H7 (cell line): ENCODE measurements around the gene LSAMP. TPM values are rescaled to one million over a fixed set of nuclear protein-coding genes. Genes with fewer than 3 reads are reported as not detected.
"Not testable (repeated sequence)": the region's sequence is repeated elsewhere in the genome, so short reads cannot be mapped to it uniquely, and the experiment has no call there.

Source experiments
- DNase-seq: peaks from one replicate; pipeline ENCODE4 v3.0.0; 2012
- H3K27me3 ChIP-seq: 2 replicates; pipeline ENCODE4 v1.6.0; 2011; ENCODE audit warnings: mild to moderate bottlenecking, low read length; ENCODE audit not compliant: control insufficient read depth, insufficient read depth
- H3K36me3 ChIP-seq: replicated peaks from 2 replicates; pipeline ENCODE4 v1.5.1; 2011; ENCODE audit warnings: low read length; ENCODE audit not compliant: control insufficient read depth, insufficient read depth
- H3K4me3 ChIP-seq: 2 replicates; pipeline ENCODE4 v1.5.1; 2011; ENCODE audit warnings: low read depth, mild to moderate bottlenecking, control low read depth, low read length, moderate library complexity; ENCODE audit not compliant: insufficient read depth
- total RNA-seq: library from RNA; depleted of rRNA; stranded (reverse); fragments of >200 nt; shearing (Covaris generic); gene quantifications from 2 replicates; pipeline ENCODE4 v1.2.3, GENCODE V29; 2014

LSAMP gene
- total RNA-seq, 1 experiment from 2014 or later, result 2.6 TPM

- no peak for DNase-seq
- H3K4me3 ChIP-seq, result no peak overlapping the region
Measured at GRCh38 chr3:115766587-115767482, 678.5 kb downstream of the LSAMP start.

GRCh38 chr3:115761927-115762305, 683.4 kb downstream of the LSAMP start:
- Histone ChIP-seq H3K27me3 (no peaks in the 10 kb centered on the region), H3K36me3 (no peaks in the 10 kb centered on the region), H3K4me3 (no peak overlapping the region)
- no peak for DNase-seq

More at GRCh38 chr3:115766587-115767482, 678.5 kb downstream of the LSAMP start:
- Histone ChIP-seq H3K36me3 (no peaks in the 10 kb centered on the region), H3K27me3 (no peaks in the 10 kb centered on the region)

DNA sequence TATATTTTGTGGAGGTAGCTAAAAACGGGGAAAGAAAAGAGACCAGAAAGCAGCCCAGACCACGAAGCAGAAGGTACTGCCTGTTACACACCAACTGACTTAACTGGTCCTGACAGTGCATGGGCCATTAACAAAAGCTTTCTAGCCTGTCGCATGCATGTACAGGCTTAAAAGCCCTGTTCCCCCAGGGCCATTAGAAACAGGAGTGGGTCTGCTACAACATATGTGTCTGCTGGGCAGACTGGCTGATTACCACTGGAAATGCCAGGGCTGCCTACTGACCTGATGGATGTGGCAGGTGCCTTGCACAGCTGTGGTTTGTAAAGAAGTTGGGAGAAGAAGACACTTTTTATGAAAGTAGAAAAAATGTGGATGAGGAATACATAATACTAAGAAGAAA, 684.6 kb downstream of the LSAMP start:
- no peak for DNase-seq
- no peaks in the 10 kb centered on the region for H3K27me3 ChIP-seq
- H3K36me3 ChIP-seq, result no peaks in the 10 kb centered on the region
- H3K4me3 ChIP-seq, result no peak overlapping the region

GRCh38 chr3:115758076-115758763, 687.1 kb downstream of the LSAMP start:
- H3K27me3 ChIP-seq, result no peaks in the 10 kb centered on the region
- no peaks in the 10 kb centered on the region for H3K36me3 ChIP-seq
- DNase-seq, result no peak
- no peak overlapping the region for H3K4me3 ChIP-seq

GRCh38 chr3:115752978-115753377, 692.3 kb downstream of the LSAMP start:
- H3K36me3 ChIP-seq, H3K27me3 ChIP-seq, H3K4me3 ChIP-seq, DNase-seq: not testable (repeated sequence)
